GM23248 (cell line): Measurements from ENCODE around the gene NR4A3. TPM values are rescaled to one million over a fixed set of nuclear protein-coding genes. Genes with fewer than 3 reads are reported as not detected.

ENCODE experiments used
- DNase-seq: peaks from one replicate; pipeline ENCODE4 v3.0.0-alpha.2; 2015
- H2AFZ ChIP-seq: fragments of 200-600 bp; sonication (generic); 2 replicates; pipeline ENCODE4 v1.6.1; 2016; ENCODE audit warnings: antibody characterized with exemption
- H3F3A ChIP-seq: fragments of 200-600 bp; sonication (generic); 2 replicates; pipeline ENCODE4 v1.6.1; 2016; ENCODE audit warnings: mild to moderate bottlenecking, antibody characterized with exemption, mixed run types; ENCODE audit not compliant: insufficient read depth
- H3K27ac ChIP-seq: fragments of 200-600 bp; sonication (generic); 2 replicates; pipeline ENCODE4 v1.5.1; 2016; ENCODE audit warnings: mild to moderate bottlenecking
- H3K27me3 ChIP-seq: fragments of 200-600 bp; sonication (generic); replicated peaks from 2 replicates; pipeline ENCODE4 v1.6.1; 2016; ENCODE audit warnings: mild to moderate bottlenecking; ENCODE audit not compliant: insufficient read depth
- H3K36me3 ChIP-seq: fragments of 200-600 bp; sonication (generic); 2 replicates; pipeline ENCODE4 v1.6.1; 2016; ENCODE audit warnings: low read depth, mild to moderate bottlenecking
- H3K4me1 ChIP-seq: fragments of 200-600 bp; sonication (generic); 2 replicates; pipeline ENCODE4 v1.6.1; 2016; ENCODE audit warnings: mild to moderate bottlenecking; ENCODE audit not compliant: insufficient read depth
- H3K4me2 ChIP-seq: fragments of 200-600 bp; sonication (generic); one replicate; pipeline ENCODE4 v1.6.1; 2016; ENCODE audit warnings: mild to moderate bottlenecking; ENCODE audit not compliant: unreplicated experiment
- H3K4me3 ChIP-seq: fragments of 200-600 bp; sonication (generic); 2 replicates; pipeline ENCODE4 v1.5.1; 2016; ENCODE audit warnings: mild to moderate bottlenecking
- H3K79me2 ChIP-seq: fragments of 200-600 bp; sonication (generic); 2 replicates; pipeline ENCODE4 v1.6.1; 2016; ENCODE audit warnings: mild to moderate bottlenecking; ENCODE audit not compliant: insufficient read depth
- H3K9ac ChIP-seq: fragments of 200-600 bp; sonication (generic); 2 replicates; pipeline ENCODE4 v1.6.1; 2016; ENCODE audit warnings: mild to moderate bottlenecking
- H3K9me2 ChIP-seq: fragments of 200-600 bp; sonication (generic); 2 replicates; pipeline ENCODE4 v1.6.1; 2016; ENCODE audit warnings: mixed run types, mild to moderate bottlenecking, moderate library complexity; ENCODE audit not compliant: insufficient read depth
- H3K9me3 ChIP-seq: fragments of 200-600 bp; sonication (generic); one replicate; pipeline ENCODE4 v1.6.1; 2017; ENCODE audit warnings: low read depth
- H4K20me1 ChIP-seq: fragments of 200-600 bp; sonication (generic); 2 replicates; pipeline ENCODE4 v1.6.0; 2016; ENCODE audit not compliant: insufficient read depth
- EZH2 ChIP-seq: fragments of 200-600 bp; sonication (generic); IDR thresholded peaks from 2 replicates; pipeline ENCODE4 v1.6.1; 2018; ENCODE audit warnings: antibody characterized with exemption, mild to moderate bottlenecking; ENCODE audit not compliant: insufficient read depth, poor library complexity, severe bottlenecking
- EZH2phosphoT487 ChIP-seq: fragments of 200-600 bp; sonication (generic); IDR thresholded peaks from 2 replicates; pipeline ENCODE4 v1.6.1; 2018; ENCODE audit warnings: antibody characterized with exemption, moderate library complexity, mild to moderate bottlenecking, low read depth; ENCODE audit not compliant: insufficient read depth
- WGBS, 2 experiments: methylation state at CpG; one replicate each; pipeline ENCODE4 v1.1.6; 2015 to 2017; ENCODE audit warnings: low lambda C conversion rate in 2 of 2, low coverage in 1 of 2; ENCODE audit errors: missing lambda C conversion rate in 2 of 2; 5-methylcytosine and 5-hydroxymethylcytosine counted together
- in situ Hi-C: fragments of 300-500 bp; cut with MboI; formaldehyde crosslinking; loops from 2 replicates; pipeline ENCODE4 v1.15.0; 2020
- polyA plus RNA-seq: library from polyadenylated mRNA; unstranded; fragments of >200 nt; fragmentation: Nextera tagmentation; extraction: Ambion mirVana; gene quantifications from 2 replicates; pipeline ENCODE4 v1.2.1, GENCODE V29; 2016
- total RNA-seq: library from RNA; depleted of rRNA; stranded (reverse); fragments of >200 nt; shearing (Covaris generic); gene quantifications from 2 replicates; pipeline ENCODE4 v1.2.3, GENCODE V29; 2014

The NR4A3 gene
- total and polyA plus RNA-seq, 2 experiments from 2014 or later, result 1.0 to 1.4 TPM

DNA sequence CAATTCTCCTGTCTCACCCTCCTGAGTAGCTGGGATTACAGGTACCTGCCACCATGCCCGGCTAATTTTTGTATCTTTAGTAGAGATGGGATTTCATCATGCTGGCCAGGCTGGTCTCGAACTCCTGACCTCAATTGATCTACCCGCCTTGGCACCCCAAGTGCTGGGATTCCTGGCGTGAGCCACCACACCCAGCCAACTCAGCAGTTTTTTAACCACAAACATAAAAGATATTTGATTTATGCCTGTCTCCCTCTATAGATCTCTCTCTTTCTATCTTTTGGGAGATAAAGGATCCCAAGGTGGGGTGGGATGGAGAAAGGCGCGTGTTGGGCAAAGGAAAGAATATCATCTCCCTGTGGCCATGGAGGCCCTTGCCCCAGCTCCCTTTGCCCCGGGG is 26.8 kb downstream of the NR4A3 start:
- Histone ChIP-seq H3K4me1 (no peaks in the 10 kb centered on the region), H3F3A (no peaks in the 10 kb centered on the region), H3K27ac (no peak overlapping the region), H4K20me1 (no peaks in the 10 kb centered on the region), H2AFZ (no peak overlapping the region), H3K79me2 (no peaks in the 10 kb centered on the region), H3K27me3 (no peaks in the 10 kb centered on the region), H3K4me3 (no peak overlapping the region), H3K9me2 (no peaks in the 10 kb centered on the region), H3K9me3 (no peaks in the 10 kb centered on the region), H3K9ac (no peak overlapping the region), H3K36me3 (0 out of 2 replicates have a peak, but pooled peaks cover 3% of the 10 kb centered on the region), H3K4me2 (no peak overlapping the region)
- 92 to 96% methylated on average over 7 of the region's 7 CpGs for WGBS, 2 experiments
- in situ Hi-C loops, result loop anchor here (25.0 kb wide), 1 partner anchor 364 kb away; no protein-coding TSS in a partner anchor
- TF ChIP-seq EZH2, result no peak
- TF ChIP-seq EZH2phosphoT487, result no peak
- DNase-seq, result no peak

GRCh38 chr9:99850736-99851499 is 29.2 kb downstream of the NR4A3 start:
- no peaks in the 10 kb centered on the region for H3K27me3 ChIP-seq
- DNase-seq, result no peak
- H3K9me2 ChIP-seq, result no peaks in the 10 kb centered on the region
- no peaks in the 10 kb centered on the region for H3K9me3 ChIP-seq
- 43 to 51% methylated on average over 2 of the region's 2 CpGs for WGBS, 2 experiments
- H3K36me3 ChIP-seq, result no peaks in the 10 kb centered on the region
- H3K79me2 ChIP-seq, result no peaks in the 10 kb centered on the region
- H3K4me1 ChIP-seq, result no peaks in the 10 kb centered on the region
- no peak overlapping the region for H3K4me2 ChIP-seq
- in situ Hi-C loops, result no loop called here
- H3K9ac ChIP-seq, result no peak overlapping the region
- no peak overlapping the region for H3K27ac ChIP-seq
- H4K20me1 ChIP-seq, result no peaks in the 10 kb centered on the region
- H3K4me3 ChIP-seq, result no peak overlapping the region
- TF ChIP-seq EZH2, result no peak
- no peak for TF ChIP-seq EZH2phosphoT487
- no peak overlapping the region for H2AFZ ChIP-seq
- no peaks in the 10 kb centered on the region for H3F3A ChIP-seq

GRCh38 chr9:99851500-99851822 is 29.8 kb downstream of the NR4A3 start:
- H3K4me1 ChIP-seq, result no peaks in the 10 kb centered on the region
- no peak overlapping the region for H3K4me3 ChIP-seq
- no peak overlapping the region for H3K27ac ChIP-seq
- H4K20me1 ChIP-seq, result no peaks in the 10 kb centered on the region
- no peaks in the 10 kb centered on the region for H3K9me2 ChIP-seq
- no peak overlapping the region for H3K4me2 ChIP-seq
- H3K79me2 ChIP-seq, result no peaks in the 10 kb centered on the region
- no peaks in the 10 kb centered on the region for H3F3A ChIP-seq
- in situ Hi-C loops, result no loop called here
- H2AFZ ChIP-seq, result no peak overlapping the region
- no peaks in the 10 kb centered on the region for H3K9me3 ChIP-seq
- H3K9ac ChIP-seq, result no peak overlapping the region
- no peaks in the 10 kb centered on the region for H3K36me3 ChIP-seq
- 30 to 34% methylated on average over 2 of the region's 2 CpGs for WGBS, 2 experiments
- TF ChIP-seq EZH2phosphoT487 (no peak), EZH2 (no peak)
- no peak for DNase-seq
- H3K27me3 ChIP-seq, result no peaks in the 10 kb centered on the region

GRCh38 chr9:99852617-99853016 is 30.9 kb downstream of the NR4A3 start:
- H3K79me2 ChIP-seq, result no peaks in the 10 kb centered on the region
- H3K4me3 ChIP-seq, result no peak overlapping the region
- in situ Hi-C loops, result no loop called here
- no peak overlapping the region for H3K9ac ChIP-seq
- H2AFZ ChIP-seq, result no peak overlapping the region
- no peak overlapping the region for H3K4me2 ChIP-seq
- no peaks in the 10 kb centered on the region for H3K27me3 ChIP-seq
- H3F3A ChIP-seq, result no peaks in the 10 kb centered on the region
- WGBS, 2 experiments, result 66% methylated on average over 4 of the region's 4 CpGs
- no peaks in the 10 kb centered on the region for H3K36me3 ChIP-seq
- DNase-seq, result no peak
- H3K4me1 ChIP-seq, result no peaks in the 10 kb centered on the region
- no peaks in the 10 kb centered on the region for H3K9me2 ChIP-seq
- no peak for TF ChIP-seq EZH2
- TF ChIP-seq EZH2phosphoT487, result no peak
- no peak overlapping the region for H3K27ac ChIP-seq
- H3K9me3 ChIP-seq, result no peaks in the 10 kb centered on the region
- H4K20me1 ChIP-seq, result no peaks in the 10 kb centered on the region
